Mesendoderm (in vitro differentiated cells): ENCODE measurements around the gene DDOST.

Experiments
- DNase-seq: peaks from one replicate; pipeline ENCODE4 v3.0.0; 2013
- H2AK5ac ChIP-seq: 2 replicates; pipeline ENCODE4 v1.6.1; 2013; ENCODE audit warnings: low read length, inconsistent platforms
- H2BK120ac ChIP-seq: 2 replicates; pipeline ENCODE4 v1.6.1; 2013; ENCODE audit warnings: low read depth, mild to moderate bottlenecking, low read length, moderate library complexity, mixed read lengths
- H2BK15ac ChIP-seq: replicated peaks from 2 replicates; pipeline ENCODE4 v1.6.1; 2013; ENCODE audit warnings: low read depth, mild to moderate bottlenecking, moderate library complexity
- H2BK5ac ChIP-seq: 2 replicates; pipeline ENCODE4 v1.6.1; 2013; ENCODE audit warnings: low read length, inconsistent platforms
- H3K18ac ChIP-seq: 2 replicates; pipeline ENCODE4 v1.6.1; 2013; ENCODE audit warnings: mild to moderate bottlenecking, low read length, mixed read lengths
- H3K23ac ChIP-seq: one replicate; pipeline ENCODE4 v1.6.1; 2013; ENCODE audit warnings: low read length
- H3K27ac ChIP-seq: 2 replicates; pipeline ENCODE4 v1.5.1; 2013; ENCODE audit warnings: low read depth, mild to moderate bottlenecking, inconsistent platforms, low read length, moderate library complexity
- H3K27me3 ChIP-seq: 2 replicates; pipeline ENCODE4 v1.6.1; 2013; ENCODE audit warnings: low read length, control low read depth, mild to moderate bottlenecking, inconsistent platforms; ENCODE audit not compliant: insufficient read depth, poor library complexity
- H3K36me3 ChIP-seq: 2 replicates; pipeline ENCODE4 v1.6.1; 2013; ENCODE audit warnings: low read length, inconsistent platforms; ENCODE audit not compliant: control insufficient read depth, insufficient read depth
- H3K4ac ChIP-seq: one replicate; pipeline ENCODE4 v1.6.1; 2013; ENCODE audit warnings: low read depth, mild to moderate bottlenecking, low read length, moderate library complexity
- H3K4me1 ChIP-seq: 2 replicates; pipeline ENCODE4 v1.6.1; 2013; ENCODE audit warnings: low read depth, low read length, inconsistent platforms; ENCODE audit not compliant: control insufficient read depth
- H3K4me2 ChIP-seq: 2 replicates; pipeline ENCODE4 v1.6.1; 2013; ENCODE audit warnings: low read length
- H3K4me3 ChIP-seq: 2 replicates; pipeline ENCODE4 v1.5.1; 2013; ENCODE audit warnings: mild to moderate bottlenecking, low read length
- H3K56ac ChIP-seq: one replicate; pipeline ENCODE4 v1.6.1; 2013; ENCODE audit warnings: low read length
- H3K79me1 ChIP-seq: 2 replicates; pipeline ENCODE4 v1.6.1; 2013; ENCODE audit warnings: low read length, inconsistent platforms
- H3K79me2 ChIP-seq: 2 replicates; pipeline ENCODE4 v1.6.1; 2013; ENCODE audit warnings: mild to moderate bottlenecking, low read length; ENCODE audit not compliant: control insufficient read depth, insufficient read depth
- H3K9ac ChIP-seq: 2 replicates; pipeline ENCODE4 v1.6.1; 2013; ENCODE audit warnings: low read length, inconsistent platforms
- H4K5ac ChIP-seq: one replicate; pipeline ENCODE4 v1.6.1; 2013; ENCODE audit warnings: low read length
- H4K8ac ChIP-seq: one replicate; pipeline ENCODE4 v1.6.1; 2013; ENCODE audit warnings: low read depth, mild to moderate bottlenecking, control low read depth, low read length, moderate library complexity
- WGBS: extraction: QIAGEN DNeasy Blood & Tissue Kit; methylation state at CpG from one replicate; pipeline ENCODE4 v1.1.7; 2013; ENCODE audit warnings: low lambda C conversion rate, missing lambda C conversion rate; ENCODE audit not compliant: insufficient coverage; ENCODE audit errors: extremely low coverage; 5-methylcytosine and 5-hydroxymethylcytosine counted together

DDOST gene

GRCh38 chr1:20619999-20620398, 41.2 kb downstream of the DDOST start:
- Histone ChIP-seq H3K4me1 (no peaks in the 10 kb centered on the region), H2AK5ac (no peak overlapping the region), H2BK5ac (no peak overlapping the region), H3K79me2 (no peaks in the 10 kb centered on the region), H3K36me3 (no peaks in the 10 kb centered on the region), H4K8ac (no peak overlapping the region), H3K23ac (no peak overlapping the region), H2BK120ac (no peak overlapping the region), H3K18ac (no peak overlapping the region), H3K4me2 (no peak overlapping the region), H3K4ac (no peak overlapping the region), H3K27ac (no peak overlapping the region), H3K4me3 (no peak overlapping the region), H3K79me1 (no peaks in the 10 kb centered on the region), H3K9ac (no peak overlapping the region), H4K5ac (no peak overlapping the region), H3K56ac (no peak overlapping the region), H2BK15ac (no peak overlapping the region), H3K27me3 (no peaks in the 10 kb centered on the region)
- WGBS: no CpG with 5 or more reads among the region's 1 CpG
- DNase-seq: no peak

GRCh38 chr1:20618550-20618949, 42.6 kb downstream of the DDOST start:
- H4K5ac ChIP-seq: no peak overlapping the region
- no peak overlapping the region for H2AK5ac ChIP-seq
- H3K18ac ChIP-seq: no peak overlapping the region
- H3K36me3 ChIP-seq: no peaks in the 10 kb centered on the region
- DNase-seq: no peak
- no peaks in the 10 kb centered on the region for H3K79me1 ChIP-seq
- no peak overlapping the region for H3K27ac ChIP-seq
- no peak overlapping the region for H2BK15ac ChIP-seq
- no peak overlapping the region for H2BK5ac ChIP-seq
- no CpG with 5 or more reads among the region's 4 CpGs for WGBS
- no peaks in the 10 kb centered on the region for H3K79me2 ChIP-seq
- H3K9ac ChIP-seq: no peak overlapping the region
- H3K4me2 ChIP-seq: no peak overlapping the region
- H2BK120ac ChIP-seq: no peak overlapping the region
- H3K27me3 ChIP-seq: no peaks in the 10 kb centered on the region
- no peak overlapping the region for H3K23ac ChIP-seq
- no peak overlapping the region for H3K4ac ChIP-seq
- no peak overlapping the region for H4K8ac ChIP-seq
- no peak overlapping the region for H3K56ac ChIP-seq
- no peak overlapping the region for H3K4me3 ChIP-seq
- no peaks in the 10 kb centered on the region for H3K4me1 ChIP-seq

GRCh38 chr1:20616847-20617487, 44.2 kb downstream of the DDOST start:
- Histone ChIP-seq H3K79me2 (no peaks in the 10 kb centered on the region), H3K4me1 (no peaks in the 10 kb centered on the region), H3K79me1 (no peaks in the 10 kb centered on the region), H2BK120ac (no peak overlapping the region), H2BK15ac (no peak overlapping the region), H4K8ac (no peak overlapping the region), H3K27ac (no peak overlapping the region), H3K23ac (no peak overlapping the region), H3K9ac (no peak overlapping the region), H3K18ac (no peak overlapping the region), H3K27me3 (no peaks in the 10 kb centered on the region), H3K4me3 (no peak overlapping the region), H3K56ac (no peak overlapping the region), H2BK5ac (no peak overlapping the region), H4K5ac (no peak overlapping the region), H2AK5ac (no peak overlapping the region), H3K4me2 (no peak overlapping the region), H3K4ac (no peak overlapping the region), H3K36me3 (no peaks in the 10 kb centered on the region)
- DNase-seq: no peak
- WGBS: no CpG with 5 or more reads among the region's 3 CpGs

- Histone ChIP-seq H3K79me1 (no peaks in the 10 kb centered on the region), H2BK15ac (no peak overlapping the region), H4K5ac (no peak overlapping the region), H3K23ac (no peak overlapping the region), H3K36me3 (no peaks in the 10 kb centered on the region), H3K9ac (no peak overlapping the region), H4K8ac (no peak overlapping the region), H2AK5ac (no peak overlapping the region), H3K4me1 (no peaks in the 10 kb centered on the region), H2BK5ac (no peak overlapping the region), H3K27me3 (no peaks in the 10 kb centered on the region), H3K27ac (no peak overlapping the region), H3K18ac (no peak overlapping the region), H3K4me2 (no peak overlapping the region), H3K56ac (no peak overlapping the region), H3K4me3 (no peak overlapping the region), H3K4ac (no peak overlapping the region), H2BK120ac (no peak overlapping the region), H3K79me2 (no peaks in the 10 kb centered on the region)
- no CpG with 5 or more reads among the region's 20 CpGs for WGBS
- DNase-seq: no peak
These were observed 45.0 kb downstream of the DDOST start for GRCh38 chr1:20615946-20616846.

GRCh38 chr1:20614131-20614579, 47.0 kb downstream of the DDOST start:
- H3K4me2 ChIP-seq: no peak overlapping the region
- no peaks in the 10 kb centered on the region for H3K36me3 ChIP-seq
- no peak overlapping the region for H3K4ac ChIP-seq
- no peaks in the 10 kb centered on the region for H3K79me2 ChIP-seq
- H2BK120ac ChIP-seq: no peak overlapping the region
- WGBS: no CpG with 5 or more reads among the region's 3 CpGs
- no peak overlapping the region for H4K5ac ChIP-seq
- no peak overlapping the region for H2BK15ac ChIP-seq
- no peaks in the 10 kb centered on the region for H3K79me1 ChIP-seq
- no peak overlapping the region for H3K27ac ChIP-seq
- no peak overlapping the region for H2BK5ac ChIP-seq
- H3K9ac ChIP-seq: no peak overlapping the region
- no peak overlapping the region for H2AK5ac ChIP-seq
- H3K56ac ChIP-seq: no peak overlapping the region
- no peaks in the 10 kb centered on the region for H3K27me3 ChIP-seq
- H3K4me1 ChIP-seq: peaks cover 3% of the 10 kb centered on the region
- no peak overlapping the region for H3K18ac ChIP-seq
- no peak overlapping the region for H3K23ac ChIP-seq
- H4K8ac ChIP-seq: no peak overlapping the region
- H3K4me3 ChIP-seq: no peak overlapping the region
- no peak for DNase-seq
